GM12864 (cell line): ENCODE results near the gene GALNT9.

ENCODE experiments used
- DNase-seq: peaks from one replicate; pipeline ENCODE4 v3.0.0-alpha.2; 2011; ENCODE audit warnings: low read depth
- H3K4me3 ChIP-seq: 2 replicates; pipeline ENCODE4 v1.5.1; 2011; ENCODE audit warnings: mild to moderate bottlenecking, low read depth, low read length, control low read depth
- CTCF ChIP-seq: IDR thresholded peaks from 2 replicates; pipeline ENCODE4 v1.5.1; 2011; ENCODE audit warnings: low read depth, mild to moderate bottlenecking, moderate library complexity, low read length, control low read depth, inconsistent platforms; ENCODE audit errors: missing control alignments

The GALNT9 gene

DNA sequence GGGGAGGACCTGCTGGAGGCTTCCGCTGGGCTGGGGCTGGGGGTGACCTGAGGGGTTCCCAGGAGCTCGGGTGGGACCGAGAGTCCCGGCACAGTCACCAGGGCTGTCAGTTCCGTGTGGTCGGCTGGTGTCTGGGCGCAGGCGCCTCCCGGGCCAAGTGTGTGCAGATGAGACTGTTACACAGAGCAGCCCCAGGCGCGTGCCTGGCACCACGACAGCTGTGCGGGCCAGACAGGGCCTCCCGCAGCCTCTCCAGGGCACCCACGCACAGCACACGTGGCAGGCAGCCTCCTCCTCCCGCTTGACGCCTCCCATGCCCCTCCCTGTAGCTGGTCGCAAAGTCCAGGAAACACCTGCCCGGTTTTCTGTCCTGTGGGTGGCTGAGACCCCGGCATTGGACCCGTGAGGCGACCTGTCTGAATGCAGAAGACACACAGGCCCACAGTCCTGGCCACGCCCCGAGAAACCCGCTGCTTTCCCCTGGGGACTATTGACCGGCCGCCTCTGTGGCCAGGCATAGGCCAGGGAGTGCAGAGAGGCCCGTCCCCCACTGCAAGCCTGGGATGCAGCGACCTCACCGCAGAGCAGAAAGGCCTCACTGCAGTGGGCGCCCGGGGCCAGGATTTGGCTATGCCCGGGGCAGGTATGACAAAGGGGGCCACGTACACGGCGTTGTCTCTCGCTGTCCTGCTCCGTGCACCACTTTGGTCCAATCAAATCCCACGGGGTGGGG, 12.1 kb upstream of the GALNT9 start:
- H3K4me3 ChIP-seq, result no peak overlapping the region
- DNase-seq, result no peak
- no peak for TF ChIP-seq CTCF

- H3K4me3 ChIP-seq, result no peak overlapping the region
- no peak for TF ChIP-seq CTCF
- DNase-seq, result no peak
These were observed 11.1 kb upstream of the GALNT9 start for GRCh38 chr12:132340266-132341035.

- TF ChIP-seq CTCF, result no peak
- H3K4me3 ChIP-seq, result no peak overlapping the region
- DNase-seq, result no peak
These were observed 10.5 kb upstream of the GALNT9 start for GRCh38 chr12:132339856-132340255.

DNA sequence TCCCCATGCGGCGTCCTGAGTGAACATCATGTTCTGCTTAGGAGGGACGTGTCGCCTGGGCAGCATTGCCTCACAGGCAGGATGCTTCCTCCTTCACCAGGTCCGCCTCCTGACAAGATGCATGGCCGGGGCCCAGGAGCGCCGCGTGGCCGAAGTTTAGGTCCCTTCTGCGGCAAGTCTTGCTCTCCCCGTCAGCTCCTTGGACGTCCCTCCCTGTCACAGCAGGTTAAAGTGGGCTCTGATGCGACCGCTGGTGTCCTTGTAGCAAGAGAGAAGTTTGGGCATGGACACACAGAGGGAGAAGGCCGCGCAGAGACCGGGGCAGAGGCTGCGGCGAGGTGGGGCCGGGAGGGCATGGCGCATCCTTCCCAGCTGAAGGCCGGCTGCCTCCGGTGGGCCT, 9.4 kb upstream of the GALNT9 start:
- no peak for DNase-seq
- no peak overlapping the region for H3K4me3 ChIP-seq
- no peak for TF ChIP-seq CTCF

DNA sequence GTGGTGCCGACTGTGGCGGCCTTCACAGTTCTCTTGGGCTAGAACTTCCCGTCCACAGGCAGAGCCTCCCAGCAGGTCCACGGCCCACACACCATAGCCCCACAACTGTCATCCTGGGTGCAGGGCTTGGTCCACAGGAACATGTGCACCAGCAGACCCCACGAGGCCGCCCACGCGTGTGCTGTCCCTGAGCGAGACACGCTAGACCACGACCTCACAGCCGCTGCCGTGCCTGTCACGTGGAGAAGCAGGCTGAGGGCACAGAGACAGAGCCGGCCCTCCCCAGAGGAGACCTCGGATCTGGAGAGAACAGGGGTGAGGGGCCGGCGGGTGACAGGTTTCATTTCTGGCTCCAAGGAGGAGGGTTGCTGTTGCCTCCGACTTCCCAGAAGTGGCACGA, 8.9 kb upstream of the GALNT9 start:
- no peak for DNase-seq
- TF ChIP-seq CTCF, result no peak
- H3K4me3 ChIP-seq, result no peak overlapping the region

DNA sequence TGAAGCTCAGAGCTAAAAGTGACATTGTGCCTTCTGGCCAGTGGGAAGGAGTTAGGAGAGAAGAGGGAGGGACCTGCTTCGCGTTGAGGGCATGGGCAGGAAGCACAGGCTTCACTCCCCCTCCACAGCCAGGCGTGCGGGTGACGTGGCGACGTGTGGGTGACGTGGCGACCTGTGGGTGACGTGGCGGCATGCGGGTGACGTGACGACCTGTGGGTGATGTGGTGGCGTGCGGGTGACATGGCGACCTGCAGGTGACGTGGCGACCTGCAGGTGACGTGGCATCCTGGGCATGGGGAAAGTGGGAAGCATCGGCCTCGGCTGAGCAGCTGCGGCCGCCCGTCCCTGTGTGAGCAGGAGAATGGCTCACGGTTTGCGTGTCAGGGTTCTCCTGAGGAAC, 8.2 kb upstream of the GALNT9 start:
- no peak overlapping the region for H3K4me3 ChIP-seq
- DNase-seq, result no peak
- TF ChIP-seq CTCF, result no peak
